ENCODE data around the gene AKR7A2.

- TF ChIP-seq, protein P1, sequence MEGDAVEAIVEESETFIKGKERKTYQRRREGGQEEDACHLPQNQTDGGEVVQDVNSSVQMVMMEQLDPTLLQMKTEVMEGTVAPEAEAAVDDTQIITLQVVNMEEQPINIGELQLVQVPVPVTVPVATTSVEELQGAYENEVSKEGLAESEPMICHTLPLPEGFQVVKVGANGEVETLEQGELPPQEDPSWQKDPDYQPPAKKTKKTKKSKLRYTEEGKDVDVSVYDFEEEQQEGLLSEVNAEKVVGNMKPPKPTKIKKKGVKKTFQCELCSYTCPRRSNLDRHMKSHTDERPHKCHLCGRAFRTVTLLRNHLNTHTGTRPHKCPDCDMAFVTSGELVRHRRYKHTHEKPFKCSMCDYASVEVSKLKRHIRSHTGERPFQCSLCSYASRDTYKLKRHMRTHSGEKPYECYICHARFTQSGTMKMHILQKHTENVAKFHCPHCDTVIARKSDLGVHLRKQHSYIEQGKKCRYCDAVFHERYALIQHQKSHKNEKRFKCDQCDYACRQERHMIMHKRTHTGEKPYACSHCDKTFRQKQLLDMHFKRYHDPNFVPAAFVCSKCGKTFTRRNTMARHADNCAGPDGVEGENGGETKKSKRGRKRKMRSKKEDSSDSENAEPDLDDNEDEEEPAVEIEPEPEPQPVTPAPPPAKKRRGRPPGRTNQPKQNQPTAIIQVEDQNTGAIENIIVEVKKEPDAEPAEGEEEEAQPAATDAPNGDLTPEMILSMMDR (IDR thresholded peaks at IDR 0.05) = no peak
- TF ChIP-seq POLR2A (IDR thresholded peaks at IDR 0.05) = no peak
Observed at GRCh38 chr1:19344831-19345230, 32.9 kb upstream of the AKR7A2 start.
